A549 (cell line): Measurements from ENCODE around the gene PTPRD. TPM values are rescaled to one million over a fixed set of nuclear protein-coding genes. Genes with fewer than 3 reads are reported as not detected.

Source experiments
- ATAC-seq, 2 experiments: fragments of 200-7000 bp in 1 of 2; fragments of >200 bp in 1 of 2; cut with Nextera tagmentation in 1 of 2; cut with Tn5 transposase in 1 of 2; 3 replicates each; pipeline versions ENCODE4 v1.8.0 to v1.9.1; 2018 to 2020; ENCODE audit warnings: mild to moderate bottlenecking in 1 of 2, moderate library complexity in 1 of 2
- CTCF ChIA-PET: fragments of 300-600 bp; sonication (Branson Sonifier 250); formaldehyde crosslinking; extraction: SDS; loops from one replicate; lab custom pipeline; 2021; ENCODE audit warnings: antibody characterized with exemption, inconsistent platforms; lab: Yijun Ruan, JAX
- POLR2A ChIA-PET: fragments of 350-600 bp; formaldehyde crosslinking; extraction: SDS; loops from one replicate; lab custom pipeline; 2021; ENCODE audit warnings: antibody characterized with exemption, inconsistent platforms; lab: Yijun Ruan, JAX
- DNase-seq, 2 experiments: peaks; one replicate each; pipeline versions ENCODE4 v3.0.0 to v3.0.0-alpha.2; 2011 to 2016; ENCODE audit warnings: low read depth in 1 of 2, low spot score in 1 of 2
- FAIRE-seq: peaks from 2 replicates; lab custom pipeline; 2011; peaks lifted over from hg19 to GRCh38; lab: Jason Lieb, UNC
- H3K27ac ChIP-seq, 2 experiments: fragments of >200 bp; sonication (Bioruptor Twin); formaldehyde crosslinking; 3 replicates each; pipeline ENCODE4 v1.5.1; 2016 to 2017
- H3K4me1 ChIP-seq: fragments of >200 bp; sonication (Bioruptor Twin); formaldehyde crosslinking; 3 replicates; pipeline ENCODE4 v1.6.1; 2016
- H3K4me2 ChIP-seq: fragments of >200 bp; sonication (Bioruptor Twin); formaldehyde crosslinking; 3 replicates; pipeline ENCODE4 v1.6.1; 2016
- H3K4me3 ChIP-seq: fragments of >200 bp; sonication (Bioruptor Twin); formaldehyde crosslinking; 3 replicates; pipeline ENCODE4 v1.5.1; 2016
- H3K9me3 ChIP-seq: fragments of >200 bp; sonication (Bioruptor Twin); formaldehyde crosslinking; 3 replicates; pipeline ENCODE4 v1.6.1; 2016
- CBX8 ChIP-seq: fragments of 200-600 bp; sonication (generic); IDR thresholded peaks from 2 replicates; pipeline ENCODE4 v1.6.1; 2016
- CEBPB ChIP-seq, 2 experiments: fragments of >200 bp in 1 of 2; sonication (Bioruptor Twin) in 1 of 2; formaldehyde crosslinking in 1 of 2; IDR thresholded peaks; 2 replicates each; pipeline ENCODE4 v1.6.1; 2012 to 2016
- CHD2 ChIP-seq: fragments of 150-350 bp; IDR thresholded peaks from 2 replicates; pipeline ENCODE4 v1.6.1; 2014; ENCODE audit warnings: low read length; ENCODE audit not compliant: partially characterized antibody
- ELK1 ChIP-seq: fragments of 150-350 bp; IDR thresholded peaks from 2 replicates; pipeline ENCODE4 v1.6.1; 2014; ENCODE audit warnings: low read depth, mild to moderate bottlenecking, low read length
- FOXS1 ChIP-seq: fragments of 250-450 bp; sonication (Bioruptor Pico); IDR thresholded peaks from 2 replicates; pipeline ENCODE4 v1.5.0; 2020; ENCODE audit warnings: mild to moderate bottlenecking, moderate library complexity
- GATA3 ChIP-seq: IDR thresholded peaks from 2 replicates; pipeline ENCODE4 v1.6.1; 2012; ENCODE audit warnings: borderline replicate concordance
- HDAC2 ChIP-seq: fragments of 200-600 bp; sonication (generic); IDR thresholded peaks from 2 replicates; pipeline ENCODE4 v1.6.1; 2016
- JUNB ChIP-seq: fragments of >200 bp; sonication (Bioruptor Twin); formaldehyde crosslinking; IDR thresholded peaks from 2 replicates; pipeline ENCODE4 v1.6.1; 2016
- MAFK ChIP-seq: fragments of 450-650 bp; IDR thresholded peaks from 2 replicates; pipeline ENCODE4 v1.6.1; 2014; ENCODE audit not compliant: partially characterized antibody
- NR3C1 ChIP-seq: fragments of >200 bp; sonication (Bioruptor Twin); formaldehyde crosslinking; IDR thresholded peaks from 3 replicates; pipeline ENCODE4 v1.6.1; 2017
- PHF8 ChIP-seq: fragments of 200-600 bp; sonication (generic); IDR thresholded peaks from 2 replicates; pipeline ENCODE4 v1.6.1; 2016; ENCODE audit warnings: low read depth, mild to moderate bottlenecking, antibody characterized with exemption, moderate library complexity, borderline replicate concordance
- POLR2AphosphoS2 ChIP-seq: conservative IDR thresholded peaks from 2 replicates; pipeline ENCODE4 v1.6.1; 2012; ENCODE audit warnings: low read length, improper control_type of control experiment, inconsistent platforms
- RAD21 ChIP-seq, 2 experiments: fragments of >200 bp in 1 of 2; sonication (Bioruptor Twin) in 1 of 2; formaldehyde crosslinking in 1 of 2; IDR thresholded peaks in 1 of 2; conservative IDR thresholded peaks in 1 of 2; 2 replicates in 1 of 2; 3 replicates in 1 of 2; pipeline ENCODE4 v1.6.1; 2012 to 2018; ENCODE audit warnings: inconsistent platforms in 1 of 2
- RARB ChIP-seq: fragments of 250-450 bp; sonication (Bioruptor Pico); IDR thresholded peaks from 2 replicates; pipeline ENCODE4 v1.8.0; 2021; ENCODE audit warnings: mild to moderate bottlenecking, moderate library complexity
- RCOR1 ChIP-seq: fragments of 150-350 bp; IDR thresholded peaks from 2 replicates; pipeline ENCODE4 v1.6.1; 2014; ENCODE audit warnings: antibody characterized with exemption, low read length, low read depth
- SMC3 ChIP-seq: fragments of >200 bp; sonication (Bioruptor Twin); formaldehyde crosslinking; IDR thresholded peaks from 3 replicates; pipeline ENCODE4 v1.6.1; 2018; ENCODE audit warnings: inconsistent platforms
- ZSCAN20 ChIP-seq: fragments of 250-450 bp; sonication (Bioruptor Pico); IDR thresholded peaks from 2 replicates; pipeline ENCODE4 v1.8.0; 2022; ENCODE audit warnings: mild to moderate bottlenecking, moderate library complexity
- WGBS: methylation state at CpG from one replicate; pipeline ENCODE4 v1.1.6; 2017; ENCODE audit errors: missing lambda C conversion rate; 5-methylcytosine and 5-hydroxymethylcytosine counted together
- polyA plus RNA-seq, 4 experiments: library from polyadenylated mRNA; depleted of rRNA in 3 of 4; stranded (reverse); fragments of >200 nt; fragmentation: RNase III in 1 of 4; extraction: RNeasy Plus Mini Kit Qiagen cat#74134 plus additional on column Dnase treatment in 1 of 4; gene quantifications; 2 replicates in 3 of 4; 3 replicates in 1 of 4; pipeline ENCODE4 v1.2.3, GENCODE V29; 2011 to 2017
- TF ChIP-seq, protein P1 (sequence below): fragments of 200-600 bp; sonication (generic); IDR thresholded peaks from 2 replicates; pipeline ENCODE4 v1.6.1; 2016; ENCODE audit warnings: antibody characterized with exemption, mild to moderate bottlenecking, moderate library complexity
- TF ChIP-seq, protein P2 (sequence below): fragments of 250-450 bp; sonication (Bioruptor Pico); IDR thresholded peaks from 2 replicates; pipeline ENCODE4 v1.5.0; 2021; ENCODE audit warnings: mild to moderate bottlenecking, moderate library complexity, borderline replicate concordance

The PTPRD gene
- polyA plus RNA-seq, 2 of the 4 experiments (the other 2 are of a cell fraction) = 0.39 to 1.3 TPM

- H3K4me3 ChIP-seq = no peak overlapping the region
Measured at GRCh38 chr9:9494336-9494735, 1118.5 kb downstream of the PTPRD start.

GRCh38 chr9:9492506-9492905 is 1120.3 kb downstream of the PTPRD start:
- no peak for DNase-seq
- no peak overlapping the region for H3K4me3 ChIP-seq
- CTCF ChIA-PET = no interaction called here
- H3K4me1 ChIP-seq = no peaks in the 10 kb centered on the region
- no peak for FAIRE-seq
- 3% methylated on average over 3 of the region's 3 CpGs for WGBS
- TF ChIP-seq SMC3 = no peak
- TF ChIP-seq RCOR1 = no peak
- TF ChIP-seq GATA3 = no peak
- TF ChIP-seq, protein P1, sequence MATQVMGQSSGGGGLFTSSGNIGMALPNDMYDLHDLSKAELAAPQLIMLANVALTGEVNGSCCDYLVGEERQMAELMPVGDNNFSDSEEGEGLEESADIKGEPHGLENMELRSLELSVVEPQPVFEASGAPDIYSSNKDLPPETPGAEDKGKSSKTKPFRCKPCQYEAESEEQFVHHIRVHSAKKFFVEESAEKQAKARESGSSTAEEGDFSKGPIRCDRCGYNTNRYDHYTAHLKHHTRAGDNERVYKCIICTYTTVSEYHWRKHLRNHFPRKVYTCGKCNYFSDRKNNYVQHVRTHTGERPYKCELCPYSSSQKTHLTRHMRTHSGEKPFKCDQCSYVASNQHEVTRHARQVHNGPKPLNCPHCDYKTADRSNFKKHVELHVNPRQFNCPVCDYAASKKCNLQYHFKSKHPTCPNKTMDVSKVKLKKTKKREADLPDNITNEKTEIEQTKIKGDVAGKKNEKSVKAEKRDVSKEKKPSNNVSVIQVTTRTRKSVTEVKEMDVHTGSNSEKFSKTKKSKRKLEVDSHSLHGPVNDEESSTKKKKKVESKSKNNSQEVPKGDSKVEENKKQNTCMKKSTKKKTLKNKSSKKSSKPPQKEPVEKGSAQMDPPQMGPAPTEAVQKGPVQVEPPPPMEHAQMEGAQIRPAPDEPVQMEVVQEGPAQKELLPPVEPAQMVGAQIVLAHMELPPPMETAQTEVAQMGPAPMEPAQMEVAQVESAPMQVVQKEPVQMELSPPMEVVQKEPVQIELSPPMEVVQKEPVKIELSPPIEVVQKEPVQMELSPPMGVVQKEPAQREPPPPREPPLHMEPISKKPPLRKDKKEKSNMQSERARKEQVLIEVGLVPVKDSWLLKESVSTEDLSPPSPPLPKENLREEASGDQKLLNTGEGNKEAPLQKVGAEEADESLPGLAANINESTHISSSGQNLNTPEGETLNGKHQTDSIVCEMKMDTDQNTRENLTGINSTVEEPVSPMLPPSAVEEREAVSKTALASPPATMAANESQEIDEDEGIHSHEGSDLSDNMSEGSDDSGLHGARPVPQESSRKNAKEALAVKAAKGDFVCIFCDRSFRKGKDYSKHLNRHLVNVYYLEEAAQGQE = no peak
- TF ChIP-seq, protein P2, sequence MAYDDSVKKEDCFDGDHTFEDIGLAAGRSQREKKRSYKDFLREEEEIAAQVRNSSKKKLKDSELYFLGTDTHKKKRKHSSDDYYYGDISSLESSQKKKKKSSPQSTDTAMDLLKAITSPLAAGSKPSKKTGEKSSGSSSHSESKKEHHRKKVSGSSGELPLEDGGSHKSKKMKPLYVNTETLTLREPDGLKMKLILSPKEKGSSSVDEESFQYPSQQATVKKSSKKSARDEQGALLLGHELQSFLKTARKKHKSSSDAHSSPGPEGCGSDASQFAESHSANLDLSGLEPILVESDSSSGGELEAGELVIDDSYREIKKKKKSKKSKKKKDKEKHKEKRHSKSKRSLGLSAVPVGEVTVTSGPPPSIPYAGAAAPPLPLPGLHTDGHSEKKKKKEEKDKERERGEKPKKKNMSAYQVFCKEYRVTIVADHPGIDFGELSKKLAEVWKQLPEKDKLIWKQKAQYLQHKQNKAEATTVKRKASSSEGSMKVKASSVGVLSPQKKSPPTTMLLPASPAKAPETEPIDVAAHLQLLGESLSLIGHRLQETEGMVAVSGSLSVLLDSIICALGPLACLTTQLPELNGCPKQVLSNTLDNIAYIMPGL (CRISPR knock-in tag) = no peak
- no peak for TF ChIP-seq HDAC2
- TF ChIP-seq CEBPB (IDR thresholded peaks at IDR 0.05) = no peak
- no peak for TF ChIP-seq NR3C1
- no peak for TF ChIP-seq CHD2
- TF ChIP-seq RARB (CRISPR knock-in tag) = no peak
- no peak for TF ChIP-seq ZSCAN20
- TF ChIP-seq CBX8 = no peak
- TF ChIP-seq FOXS1 (CRISPR knock-in tag) = no peak
- TF ChIP-seq JUNB = no peak
- TF ChIP-seq RAD21 (conservative IDR thresholded peaks at IDR 0.05 in 1 of 2, IDR thresholded peaks at IDR 0.05 in 1 of 2) = no peak
- no peak for TF ChIP-seq ELK1
- no peak for TF ChIP-seq PHF8
- TF ChIP-seq POLR2AphosphoS2 = no peak
- H3K27ac ChIP-seq = no peak overlapping the region
- H3K4me2 ChIP-seq = no peak overlapping the region
- H3K9me3 ChIP-seq = peaks cover 3% of the 10 kb centered on the region; the same call in 1 of the 3 replicates
- POLR2A ChIA-PET = no interaction called here
- ATAC-seq = no peak

More at GRCh38 chr9:9494336-9494735, 1118.5 kb downstream of the PTPRD start:
- ChIA-PET CTCF (no interaction called here), POLR2A (no interaction called here)
- no peaks in the 10 kb centered on the region for H3K4me1 ChIP-seq
- FAIRE-seq (no peak), DNase-seq (no peak), ATAC-seq (no peak)
- H3K4me2 ChIP-seq = no peak overlapping the region
- peaks cover 3% of the 10 kb centered on the region; the same call in 1 of the 3 replicates for H3K9me3 ChIP-seq
- H3K27ac ChIP-seq = no peak overlapping the region
- TF ChIP-seq, protein P2 (CRISPR knock-in tag) = no peak
- TF ChIP-seq MAFK = peak; percentile 88
- WGBS = 9% methylated on average over 3 of the region's 3 CpGs
